Right lung (tissue), 5 donors: ENCODE measurements around the gene REPIN1. TPM values are rescaled to one million over a fixed set of nuclear protein-coding genes. Genes with fewer than 3 reads are reported as not detected.

Experiments
- DNase-seq, 2 donors: peaks; one replicate each; pipeline ENCODE4 v3.0.0-alpha.2; 2013
- polyA plus RNA-seq, 5 donors: library from polyadenylated mRNA; unstranded; fragments of 120-200 nt; gene quantifications; one replicate each; pipeline versions ENCODE4 v1.2.1 to v1.2.3, GENCODE V29; 2013; ENCODE audit warnings: inconsistent platforms in 1 of 5, low replicate concordance in 1 of 5; ENCODE audit not compliant: insufficient read length in 5 of 5, insufficient read depth in 1 of 5

Gene REPIN1
- polyA plus RNA-seq, 5 donors = 51.0 to 85.1 (median 76.9) TPM

DNA sequence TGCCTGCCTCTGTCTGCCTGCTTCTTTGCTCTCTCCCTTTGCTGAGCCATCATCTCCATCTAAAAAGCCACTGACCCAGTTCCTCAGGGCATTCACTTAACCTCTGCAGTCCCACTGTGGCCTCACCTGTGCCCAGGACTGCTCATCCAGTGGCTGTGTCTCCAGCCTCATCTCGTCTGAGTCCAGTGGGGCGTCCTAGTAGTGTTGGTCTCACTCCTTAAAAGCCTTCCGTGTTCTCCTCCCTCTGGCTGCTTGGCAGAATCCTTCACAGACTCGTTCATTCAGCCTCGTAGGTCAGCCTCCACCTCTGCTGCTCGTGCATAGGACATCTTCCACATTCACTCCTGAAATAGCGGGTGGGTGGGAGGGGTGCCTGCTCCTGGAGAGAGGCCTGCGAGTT is 34.5 kb upstream of the REPIN1 start:
- no peak for DNase-seq

- DNase-seq = peak; percentile 88 to 93
Measured at GRCh38 chr7:150335108-150335773, 33.4 kb upstream of the REPIN1 start.

DNA sequence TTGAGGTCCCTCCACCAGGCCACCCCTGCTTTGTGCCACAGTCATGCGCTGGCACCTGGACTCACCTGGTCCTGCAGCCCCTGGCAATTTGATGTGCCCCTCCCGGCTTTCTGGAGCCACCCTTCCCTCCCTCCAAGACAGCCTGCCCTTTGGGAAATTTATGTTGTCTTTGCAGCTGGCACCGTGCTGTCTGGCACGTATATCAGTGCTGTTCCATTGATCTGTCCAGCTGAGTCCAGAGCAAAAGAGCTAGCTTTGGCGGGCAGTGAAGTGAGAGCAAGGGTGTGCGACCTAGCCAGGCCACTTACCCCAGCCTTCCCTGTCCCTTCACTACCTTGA is 32.9 kb upstream of the REPIN1 start:
- DNase-seq = no peak

DNA sequence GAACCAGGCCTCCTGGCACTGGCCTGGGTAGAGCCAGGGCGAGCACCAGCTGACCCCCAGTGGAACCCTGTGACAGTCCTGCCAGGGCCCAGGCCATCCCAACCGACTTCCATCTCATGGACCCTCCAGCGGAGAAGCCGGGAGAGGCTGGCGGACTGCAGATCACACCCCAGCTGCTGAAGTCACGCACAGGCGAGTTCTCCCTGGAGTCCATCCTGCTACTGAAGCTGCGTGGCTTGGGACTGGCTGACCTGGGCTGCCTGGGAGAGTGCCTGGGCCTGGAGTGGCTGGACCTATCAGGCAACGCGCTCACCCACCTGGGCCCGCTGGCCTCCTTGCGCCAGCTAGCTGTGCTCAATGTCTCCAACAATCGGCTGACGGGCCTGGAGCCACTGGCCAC is 31.9 kb upstream of the REPIN1 start:
- no peak for DNase-seq

DNA sequence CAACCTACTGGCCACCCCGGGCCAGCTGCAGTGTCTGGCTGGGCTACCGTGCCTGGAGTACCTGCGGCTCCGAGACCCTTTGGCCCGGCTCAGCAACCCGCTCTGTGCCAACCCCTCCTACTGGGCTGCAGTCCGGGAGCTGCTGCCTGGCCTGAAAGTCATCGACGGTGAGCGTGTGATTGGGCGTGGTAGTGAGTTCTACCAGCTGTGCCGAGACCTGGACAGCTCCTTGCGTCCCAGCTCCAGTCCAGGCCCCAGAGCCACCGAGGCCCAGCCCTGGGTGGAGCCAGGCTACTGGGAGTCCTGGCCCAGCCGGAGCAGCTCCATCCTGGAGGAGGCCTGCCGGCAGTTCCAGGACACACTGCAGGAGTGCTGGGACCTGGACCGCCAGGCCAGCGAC is 31.4 kb upstream of the REPIN1 start:
- DNase-seq = no peak

GRCh38 chr7:150337659-150338081 is 31.0 kb upstream of the REPIN1 start:
- DNase-seq = no peak

DNA sequence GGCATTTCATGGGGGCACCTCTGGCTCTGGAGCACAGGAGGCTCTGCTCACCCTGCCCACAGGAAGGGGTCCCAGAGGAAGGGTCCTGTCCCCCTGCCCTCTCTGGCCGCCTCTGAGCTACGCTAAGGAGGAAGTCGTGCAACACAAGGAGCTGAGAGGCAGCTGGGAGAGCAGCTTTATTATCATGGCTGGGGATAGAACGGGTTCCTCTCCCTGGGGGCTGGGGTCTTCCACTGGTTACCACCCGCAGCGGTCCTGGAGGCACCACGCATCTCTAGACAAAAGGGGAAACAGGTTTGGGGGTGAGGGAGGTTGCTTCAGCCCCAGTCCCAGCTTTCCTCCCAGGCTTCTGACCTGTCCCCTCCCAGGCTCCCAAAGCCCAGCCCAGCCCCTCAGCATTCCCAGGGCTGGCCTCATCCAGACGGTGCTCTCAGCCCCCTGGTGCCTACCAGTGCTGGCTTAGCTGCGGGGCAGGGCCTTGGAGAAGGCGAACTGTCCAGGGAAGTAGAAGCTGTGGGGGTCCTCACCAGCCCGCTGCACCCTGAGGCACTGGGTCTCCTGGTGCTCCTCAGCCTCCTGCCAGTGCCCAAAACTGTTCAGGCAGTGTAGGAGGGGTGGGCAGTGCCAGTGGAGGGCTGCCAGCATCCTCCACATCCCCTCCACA is 30.3 kb upstream of the REPIN1 start:
- DNase-seq = no peak

DNA sequence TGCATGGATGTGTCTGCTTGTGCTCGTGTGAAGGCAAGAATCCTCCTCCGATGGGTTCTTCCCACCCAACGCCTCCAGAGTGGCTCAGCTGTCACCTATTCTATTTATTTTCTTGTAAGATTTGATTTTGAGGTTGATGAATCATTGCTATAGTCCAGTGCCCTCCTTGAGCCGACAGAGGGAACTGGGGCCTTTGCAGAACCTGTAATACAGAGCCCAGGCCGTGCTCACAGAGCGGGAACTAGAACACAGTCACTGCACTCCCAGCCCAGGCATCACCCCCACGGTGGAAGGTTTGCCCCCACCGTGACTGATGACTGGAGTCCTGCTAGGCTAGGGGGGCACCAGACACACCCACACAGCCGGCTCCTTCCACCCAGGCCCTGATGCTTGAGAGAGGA is 29.2 kb upstream of the REPIN1 start:
- no peak for DNase-seq

DNA sequence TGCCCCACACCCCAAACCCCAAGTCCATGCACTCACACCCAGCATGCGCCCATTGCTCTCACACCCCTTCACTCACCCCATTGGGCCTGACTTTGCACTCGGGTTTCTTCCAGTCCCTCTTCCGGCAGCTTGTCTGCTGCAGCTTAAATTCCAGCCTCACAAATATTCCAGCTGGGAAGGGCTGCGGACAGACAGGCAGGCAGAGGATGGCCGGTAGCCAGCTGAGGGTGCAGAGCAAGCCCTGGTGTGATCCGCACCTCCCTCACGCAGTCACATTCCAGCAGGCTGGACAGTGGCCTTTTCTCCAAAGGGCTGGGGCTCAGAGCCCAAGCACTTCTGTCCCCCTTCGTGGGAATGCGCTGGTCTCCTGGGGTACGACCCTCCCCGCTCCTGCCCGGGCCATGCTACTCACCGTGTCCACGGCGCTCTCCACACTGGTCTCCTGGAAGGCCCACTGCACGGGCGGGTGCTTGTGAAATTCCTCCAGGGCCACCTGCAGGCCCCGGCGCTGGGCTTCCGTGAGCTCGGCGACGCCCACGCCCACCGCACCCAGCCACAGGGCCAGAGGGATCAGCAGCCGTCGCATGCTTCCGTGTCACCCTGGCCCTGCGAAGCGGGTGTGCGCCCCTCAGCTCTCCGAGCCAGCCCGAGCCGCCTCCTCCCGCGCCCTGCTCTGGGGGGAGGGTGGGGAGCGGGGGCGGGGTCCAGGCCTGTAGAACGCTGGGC is 28.4 kb upstream of the REPIN1 start:
- DNase-seq = peak; percentile 27 to 43

DNA sequence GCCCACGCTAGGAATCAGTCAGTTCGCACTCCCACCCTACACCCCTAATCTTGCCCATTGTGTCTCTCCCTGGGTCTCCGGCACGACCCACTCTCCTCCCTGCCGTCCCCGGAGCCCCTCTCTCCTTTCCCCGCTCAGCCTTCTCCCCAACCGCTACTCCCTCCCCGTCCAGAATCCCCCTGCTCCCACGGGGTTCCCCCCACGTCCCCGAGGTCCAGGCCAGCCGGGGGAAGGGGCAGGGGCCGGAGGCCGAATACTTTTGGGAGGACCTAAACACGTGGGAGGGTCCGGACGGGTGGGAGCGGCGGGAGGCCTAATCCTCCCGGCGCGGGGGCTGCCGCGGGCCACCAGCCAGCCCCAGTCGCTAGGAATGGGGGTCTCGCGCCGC is 27.8 kb upstream of the REPIN1 start:
- no peak for DNase-seq

- DNase-seq = peak; percentile 83 to 89
Measured at GRCh38 chr7:150341263-150342120, 27.1 kb upstream of the REPIN1 start, which contains the start of gene RARRES2. TSS of gene RARRES2 (minus strand) at chr7:150341629. CDS start at chr7:150340609, 1,020 bp downstream.

GRCh38 chr7:150342121-150342408 is 26.6 kb upstream of the REPIN1 start:
- no peak for DNase-seq

DNA sequence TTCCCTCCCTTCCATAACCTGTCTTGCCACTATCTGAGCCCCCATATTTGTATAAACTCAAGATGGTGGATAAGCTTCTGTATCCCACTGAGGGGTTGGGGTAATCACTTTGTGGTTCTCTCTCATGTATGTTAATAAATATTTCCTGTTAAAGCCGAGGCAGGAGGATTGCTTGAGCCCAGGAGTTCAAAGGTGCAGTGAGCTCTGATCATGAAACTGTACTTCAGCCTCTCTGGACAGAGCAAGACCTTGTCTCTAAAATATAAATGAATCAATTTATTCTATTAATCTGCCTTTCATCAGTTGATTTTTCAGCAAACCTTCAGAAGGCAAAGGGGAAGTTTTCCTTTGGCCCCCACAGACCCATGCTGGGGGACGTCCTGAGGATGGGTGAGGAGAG is 25.4 kb upstream of the REPIN1 start:
- DNase-seq = no peak

DNA sequence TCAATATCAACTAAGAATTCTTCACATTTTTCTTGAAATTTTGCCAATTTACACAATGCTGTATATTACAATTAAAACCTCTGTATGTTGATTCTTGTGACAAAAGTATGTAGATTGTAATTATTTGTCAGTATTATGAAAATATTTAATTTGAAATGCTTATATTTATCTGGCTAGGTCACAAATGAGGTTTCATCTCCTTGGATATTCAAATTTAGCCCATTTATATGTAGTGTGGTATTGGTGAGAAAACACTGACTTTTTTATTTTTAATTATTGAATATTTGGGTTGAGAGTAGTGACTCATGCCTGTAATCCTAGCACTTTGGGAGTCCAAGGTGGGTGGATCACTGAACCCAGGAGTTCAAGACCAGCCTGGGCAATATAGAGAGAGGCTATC is 24.3 kb upstream of the REPIN1 start:
- DNase-seq = no peak

GRCh38 chr7:150345012-150345411 is 23.6 kb upstream of the REPIN1 start:
- no peak for DNase-seq

- DNase-seq = no peak
Measured at GRCh38 chr7:150346922-150347321, 21.7 kb upstream of the REPIN1 start.

DNA sequence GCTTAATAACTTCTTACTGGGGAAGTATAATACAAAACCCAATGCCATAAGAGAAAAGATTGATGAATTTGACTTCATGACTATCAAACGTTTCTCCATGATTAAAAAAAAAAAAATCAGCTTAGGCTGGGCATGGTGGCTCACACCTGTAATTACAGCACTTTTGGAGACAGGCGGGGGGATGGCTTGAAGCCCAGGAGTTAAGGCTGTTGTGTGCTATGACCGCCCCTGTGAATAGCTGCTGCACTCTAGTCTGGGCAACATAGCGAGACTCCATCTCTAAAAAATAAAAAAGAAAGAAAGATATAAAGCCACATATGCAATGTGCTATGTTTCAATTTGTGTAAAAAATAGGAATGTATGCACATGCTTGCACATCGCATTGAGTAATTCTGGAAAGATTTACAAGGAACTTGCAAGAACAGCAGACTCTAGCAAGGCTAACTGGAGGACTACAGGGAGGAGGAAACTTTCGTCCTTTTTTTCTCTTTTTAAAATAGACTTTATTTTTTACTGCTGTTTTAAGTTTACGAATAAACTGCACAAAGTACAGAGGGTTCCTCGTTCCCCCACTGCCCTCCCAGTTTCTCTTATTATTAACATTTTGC is 16.9 kb upstream of the REPIN1 start:
- DNase-seq = no peak

DNA sequence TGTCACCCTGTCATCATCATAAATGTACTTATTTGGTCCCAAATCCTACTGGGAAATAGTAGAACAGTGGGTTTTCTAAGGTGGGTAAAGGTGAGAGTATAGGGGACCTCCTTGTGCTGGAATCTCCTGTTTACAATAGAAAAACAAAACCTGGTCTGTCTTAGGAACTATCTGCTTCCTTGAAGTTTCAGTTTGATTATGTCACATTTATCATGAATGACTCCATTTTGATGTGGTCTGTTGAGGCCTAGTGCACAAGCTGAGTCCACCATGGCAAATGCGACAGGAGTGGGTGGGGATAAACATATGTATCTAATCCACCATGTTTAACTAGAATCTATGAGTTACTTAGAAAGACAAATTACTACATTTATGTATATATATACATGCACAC is 13.0 kb upstream of the REPIN1 start:
- DNase-seq = no peak

DNA sequence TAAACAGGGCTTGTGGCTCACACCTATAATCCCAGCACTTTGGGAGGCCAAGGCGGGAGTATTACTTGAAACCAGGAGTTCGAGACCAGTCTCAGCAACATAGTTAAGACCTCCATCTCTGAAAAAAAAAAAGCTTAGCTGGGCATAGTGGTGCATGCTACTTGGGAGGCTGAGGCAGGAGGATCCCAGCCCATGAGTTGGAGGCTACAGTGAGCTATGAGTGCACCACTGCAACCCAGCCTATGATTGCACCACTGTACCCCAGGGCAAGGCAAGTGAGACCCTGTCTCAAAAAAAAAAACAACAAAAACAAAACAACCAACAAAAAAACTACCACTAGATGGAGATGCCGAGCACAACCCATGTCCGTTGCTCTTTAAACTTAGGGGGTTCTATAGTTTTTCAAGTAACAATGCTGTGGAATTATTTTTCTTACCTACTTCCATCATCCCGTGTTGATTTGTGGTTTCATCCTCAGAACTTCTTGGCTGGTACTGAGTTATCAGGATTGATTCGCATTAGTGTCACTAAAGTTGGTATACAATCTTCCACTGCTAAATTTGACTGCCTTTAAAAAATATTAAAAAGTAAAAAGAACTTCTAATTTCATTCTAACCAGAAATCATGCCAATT is 12.2 kb upstream of the REPIN1 start:
- DNase-seq = no peak

- DNase-seq = no peak
Measured at GRCh38 chr7:150357270-150357669, 11.4 kb upstream of the REPIN1 start.

- DNase-seq = no peak
Measured at GRCh38 chr7:150357771-150358427, 10.7 kb upstream of the REPIN1 start.
